Mesendoderm (in vitro differentiated cells): ENCODE results near the gene RNF167. TPM values are rescaled to one million over a fixed set of nuclear protein-coding genes. Genes with fewer than 3 reads are reported as not detected.

Experiments used
- DNase-seq: peaks from one replicate; pipeline ENCODE4 v3.0.0; 2013
- H2AK5ac ChIP-seq: 2 replicates; pipeline ENCODE4 v1.6.1; 2013; ENCODE audit warnings: low read length, inconsistent platforms
- H2BK120ac ChIP-seq: 2 replicates; pipeline ENCODE4 v1.6.1; 2013; ENCODE audit warnings: low read depth, mild to moderate bottlenecking, low read length, moderate library complexity, mixed read lengths
- H2BK15ac ChIP-seq: replicated peaks from 2 replicates; pipeline ENCODE4 v1.6.1; 2013; ENCODE audit warnings: low read depth, mild to moderate bottlenecking, moderate library complexity
- H2BK5ac ChIP-seq: 2 replicates; pipeline ENCODE4 v1.6.1; 2013; ENCODE audit warnings: low read length, inconsistent platforms
- H3K18ac ChIP-seq: 2 replicates; pipeline ENCODE4 v1.6.1; 2013; ENCODE audit warnings: mild to moderate bottlenecking, low read length, mixed read lengths
- H3K23ac ChIP-seq: one replicate; pipeline ENCODE4 v1.6.1; 2013; ENCODE audit warnings: low read length
- H3K27ac ChIP-seq: 2 replicates; pipeline ENCODE4 v1.5.1; 2013; ENCODE audit warnings: low read depth, mild to moderate bottlenecking, inconsistent platforms, low read length, moderate library complexity
- H3K27me3 ChIP-seq: 2 replicates; pipeline ENCODE4 v1.6.1; 2013; ENCODE audit warnings: low read length, control low read depth, mild to moderate bottlenecking, inconsistent platforms; ENCODE audit not compliant: insufficient read depth, poor library complexity
- H3K36me3 ChIP-seq: 2 replicates; pipeline ENCODE4 v1.6.1; 2013; ENCODE audit warnings: low read length, inconsistent platforms; ENCODE audit not compliant: control insufficient read depth, insufficient read depth
- H3K4ac ChIP-seq: one replicate; pipeline ENCODE4 v1.6.1; 2013; ENCODE audit warnings: low read depth, mild to moderate bottlenecking, low read length, moderate library complexity
- H3K4me1 ChIP-seq: 2 replicates; pipeline ENCODE4 v1.6.1; 2013; ENCODE audit warnings: low read depth, low read length, inconsistent platforms; ENCODE audit not compliant: control insufficient read depth
- H3K4me2 ChIP-seq: 2 replicates; pipeline ENCODE4 v1.6.1; 2013; ENCODE audit warnings: low read length
- H3K4me3 ChIP-seq: 2 replicates; pipeline ENCODE4 v1.5.1; 2013; ENCODE audit warnings: mild to moderate bottlenecking, low read length
- H3K56ac ChIP-seq: one replicate; pipeline ENCODE4 v1.6.1; 2013; ENCODE audit warnings: low read length
- H3K79me1 ChIP-seq: 2 replicates; pipeline ENCODE4 v1.6.1; 2013; ENCODE audit warnings: low read length, inconsistent platforms
- H3K79me2 ChIP-seq: 2 replicates; pipeline ENCODE4 v1.6.1; 2013; ENCODE audit warnings: mild to moderate bottlenecking, low read length; ENCODE audit not compliant: control insufficient read depth, insufficient read depth
- H3K9ac ChIP-seq: 2 replicates; pipeline ENCODE4 v1.6.1; 2013; ENCODE audit warnings: low read length, inconsistent platforms
- H4K5ac ChIP-seq: one replicate; pipeline ENCODE4 v1.6.1; 2013; ENCODE audit warnings: low read length
- H4K8ac ChIP-seq: one replicate; pipeline ENCODE4 v1.6.1; 2013; ENCODE audit warnings: low read depth, mild to moderate bottlenecking, control low read depth, low read length, moderate library complexity
- WGBS: extraction: QIAGEN DNeasy Blood & Tissue Kit; methylation state at CpG from one replicate; pipeline ENCODE4 v1.1.7; 2013; ENCODE audit warnings: low lambda C conversion rate, missing lambda C conversion rate; ENCODE audit not compliant: insufficient coverage; ENCODE audit errors: extremely low coverage; 5-methylcytosine and 5-hydroxymethylcytosine counted together
- small RNA-seq: library from polyadenylated mRNA; stranded (forward); fragments of <200 nt; extraction: miRNeasy Mini kit (QIAGEN cat#:217004); gene quantifications from one replicate; pipeline ENCODE3, GENCODE V24; 2013; ENCODE audit not compliant: insufficient read depth

Gene RNF167

DNA sequence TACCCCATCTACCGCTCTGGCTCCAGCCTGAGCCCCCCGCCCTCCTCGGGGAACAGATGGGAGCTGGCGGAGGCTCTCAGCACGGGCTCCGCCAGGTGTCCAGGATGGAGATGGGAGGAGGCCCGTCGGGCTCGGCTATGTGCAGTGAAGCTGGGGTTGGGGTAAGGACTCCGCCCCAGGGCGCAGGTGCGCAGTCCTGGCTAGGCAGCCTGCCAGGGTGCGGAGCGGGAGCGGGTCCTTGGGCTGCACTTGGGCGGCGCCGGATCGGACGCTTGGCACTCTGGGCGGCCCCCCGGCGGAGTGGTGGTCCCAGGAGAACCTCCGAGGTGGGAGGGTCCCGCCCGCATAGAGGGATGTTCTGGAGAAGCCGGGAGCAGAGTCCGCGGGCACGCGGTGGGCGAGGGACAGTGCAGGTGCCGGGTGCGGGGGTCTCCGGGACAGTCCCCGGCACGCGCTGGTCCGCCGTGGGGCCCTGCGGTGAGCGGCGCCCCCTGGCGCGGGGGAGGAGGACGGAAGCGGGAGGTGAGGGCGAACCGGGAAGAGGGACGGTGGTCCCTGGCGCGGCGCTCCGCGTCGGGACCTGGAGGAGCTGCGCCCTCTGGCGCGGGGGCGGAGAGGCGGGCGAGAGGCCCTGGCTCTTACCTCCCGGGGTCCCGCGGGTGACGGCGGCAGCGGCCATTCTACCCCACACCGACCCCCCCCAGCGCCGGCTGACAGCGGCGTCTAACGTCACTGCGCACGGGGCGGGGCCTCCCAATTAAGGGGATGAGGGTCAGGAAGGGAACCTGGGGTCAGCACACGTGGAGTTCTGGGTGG lies 47.1 kb downstream of the RNF167 start, which contains the start of gene CAMTA2:
CAMTA2 (minus strand) TSS at position 725 of the 816 bp plus-strand sequence. CDS start 1,453 bp downstream, outside the sequence.
- no peaks in the 10 kb centered on the region for H3K79me1 ChIP-seq
- no peak within 1 kb of the TSS for H2BK120ac ChIP-seq
- H2AK5ac ChIP-seq = no peak within 1 kb of the TSS
- peak; percentile 71 for DNase-seq
- no peak within 1 kb of the TSS for H4K8ac ChIP-seq
- H3K27ac ChIP-seq = no peak within 1 kb of the TSS
- no peaks in the 10 kb centered on the region for H3K79me2 ChIP-seq
- no peak within 1 kb of the TSS for H3K4ac ChIP-seq
- H2BK15ac ChIP-seq = no peak within 1 kb of the TSS
- H3K23ac ChIP-seq = peak within 1 kb of the TSS; percentile 32
- no peaks in the 10 kb centered on the region for H3K27me3 ChIP-seq
- peaks cover 6% of the 10 kb centered on the region for H3K4me1 ChIP-seq
- WGBS = no CpG with 5 or more reads among the region's 78 CpGs
- peak within 1 kb of the TSS; percentile 51 for H3K4me3 ChIP-seq
- peak within 1 kb of the TSS; percentile 79 for H3K9ac ChIP-seq
- H3K36me3 ChIP-seq = no peaks in the 10 kb centered on the region
- H3K4me2 ChIP-seq = peak within 1 kb of the TSS; percentile 95
- no peak within 1 kb of the TSS for H2BK5ac ChIP-seq
- peak within 1 kb of the TSS; percentile 13 for H3K18ac ChIP-seq
- no peak within 1 kb of the TSS for H4K5ac ChIP-seq
- H3K56ac ChIP-seq = peak within 1 kb of the TSS; percentile 88

DNA sequence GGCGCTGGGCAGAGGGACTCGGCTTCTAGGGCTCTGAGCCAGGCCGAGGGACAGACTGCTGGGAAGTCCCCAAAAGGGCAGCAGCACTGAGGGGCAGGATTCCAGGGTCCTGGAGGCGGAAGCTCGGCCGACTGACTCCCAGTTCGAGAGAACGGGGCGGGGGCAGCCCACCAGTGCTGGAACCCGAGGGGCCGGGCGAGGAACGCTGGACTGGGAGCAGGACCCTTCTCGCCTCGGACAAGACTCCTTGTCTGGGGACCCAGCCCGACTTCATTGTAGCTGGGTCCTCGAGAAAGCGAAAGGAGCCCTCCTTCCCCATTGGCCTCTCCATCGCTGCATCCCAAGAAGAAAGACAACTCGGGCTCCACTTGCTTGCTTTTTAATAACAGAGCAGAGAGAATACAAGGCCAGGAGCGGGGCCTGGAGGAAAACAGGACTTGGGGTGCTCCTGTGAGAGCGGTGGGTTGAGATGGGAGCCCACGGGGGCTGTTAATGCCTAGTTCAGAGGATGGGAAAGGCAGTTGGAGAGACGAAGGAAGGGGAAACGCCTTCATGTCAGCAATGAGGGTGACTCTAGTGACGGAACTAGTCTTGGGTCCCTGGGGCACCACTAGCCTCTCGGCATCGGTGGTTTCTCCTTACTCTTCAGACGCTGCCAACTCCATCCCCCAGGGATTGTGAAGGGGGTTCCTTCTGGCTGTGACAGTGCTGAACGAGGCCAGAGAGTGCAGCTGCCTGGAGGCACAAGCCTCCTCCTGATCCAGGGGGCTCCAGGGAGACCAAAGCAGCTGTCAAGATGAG lies 47.9 kb downstream of the RNF167 start:
- peak overlapping the region; percentile 79 for H3K9ac ChIP-seq
- peak overlapping the region; percentile 43 for H3K4me3 ChIP-seq
- H2BK5ac ChIP-seq = no peak overlapping the region
- no peak overlapping the region for H3K27ac ChIP-seq
- H3K36me3 ChIP-seq = no peaks in the 10 kb centered on the region
- no peaks in the 10 kb centered on the region for H3K79me2 ChIP-seq
- H3K56ac ChIP-seq = peak overlapping the region; percentile 88
- H3K18ac ChIP-seq = peak overlapping the region; percentile 13
- H3K4me1 ChIP-seq = peaks cover 6% of the 10 kb centered on the region
- no peaks in the 10 kb centered on the region for H3K27me3 ChIP-seq
- H4K8ac ChIP-seq = no peak overlapping the region
- H3K79me1 ChIP-seq = no peaks in the 10 kb centered on the region
- peak overlapping the region; percentile 32 for H3K23ac ChIP-seq
- H2BK120ac ChIP-seq = no peak overlapping the region
- no peak overlapping the region for H2AK5ac ChIP-seq
- DNase-seq = peak; percentile 11
- peak overlapping the region; percentile 95 for H3K4me2 ChIP-seq
- no peak overlapping the region for H3K4ac ChIP-seq
- H2BK15ac ChIP-seq = no peak overlapping the region
- no peak overlapping the region for H4K5ac ChIP-seq
- WGBS = no CpG with 5 or more reads among the region's 30 CpGs

DNA sequence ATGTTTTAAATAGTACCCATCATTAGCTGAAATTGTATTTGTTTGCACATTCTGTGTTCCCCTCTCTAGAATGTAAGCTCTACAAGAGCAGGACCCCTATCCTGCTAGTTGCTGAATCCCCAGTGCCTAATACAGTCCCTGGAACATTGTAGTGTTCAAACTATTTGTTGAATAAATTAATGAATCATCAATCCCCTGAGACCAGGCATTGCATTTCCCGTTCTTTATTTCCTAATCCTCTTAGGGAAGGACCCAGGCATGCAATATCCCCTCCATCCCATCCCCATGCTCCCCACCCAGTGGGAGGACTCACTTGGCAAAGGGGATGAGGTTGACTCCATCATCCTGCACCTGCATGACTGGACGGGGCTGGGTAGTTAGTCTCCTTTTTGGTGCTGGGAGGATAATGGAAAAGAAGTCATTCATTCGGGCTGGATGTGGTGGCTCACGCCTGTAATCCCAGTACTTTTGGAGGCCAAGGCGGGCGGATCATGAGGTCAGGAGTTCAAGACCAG lies 54.1 kb downstream of the RNF167 start:
- Histone ChIP-seq H4K5ac (no peak overlapping the region), H3K79me2 (peaks cover 10% of the 10 kb centered on the region), H3K4ac (no peak overlapping the region), H2BK15ac (no peak overlapping the region), H3K79me1 (peaks cover 5% of the 10 kb centered on the region), H3K4me1 (peaks cover 3% of the 10 kb centered on the region), H4K8ac (no peak overlapping the region), H3K4me2 (no peak overlapping the region), H2BK5ac (no peak overlapping the region), H3K56ac (no peak overlapping the region), H3K36me3 (no peaks in the 10 kb centered on the region), H3K27me3 (no peaks in the 10 kb centered on the region), H3K23ac (no peak overlapping the region), H3K9ac (no peak overlapping the region), H3K4me3 (no peak overlapping the region), H3K18ac (no peak overlapping the region), H3K27ac (no peak overlapping the region), H2AK5ac (no peak overlapping the region), H2BK120ac (no peak overlapping the region)
- DNase-seq = no peak
- WGBS = no CpG with 5 or more reads among the region's 6 CpGs

Small RNA genes within 50 kb of the gene (small RNA-seq; reads per million reads assigned to genes)
- gene MIR6864 (not detected), gene MIR6865 (not detected)
